ENCODE data around the gene PARP9. TPM values are rescaled to one million over a fixed set of nuclear protein-coding genes. Genes with fewer than 3 reads are reported as not detected.

PARP9 gene
- 10 to 100 TPM; 15.7 to 32.6 (median 19.2) TPM for polyA plus RNA-seq

DNA sequence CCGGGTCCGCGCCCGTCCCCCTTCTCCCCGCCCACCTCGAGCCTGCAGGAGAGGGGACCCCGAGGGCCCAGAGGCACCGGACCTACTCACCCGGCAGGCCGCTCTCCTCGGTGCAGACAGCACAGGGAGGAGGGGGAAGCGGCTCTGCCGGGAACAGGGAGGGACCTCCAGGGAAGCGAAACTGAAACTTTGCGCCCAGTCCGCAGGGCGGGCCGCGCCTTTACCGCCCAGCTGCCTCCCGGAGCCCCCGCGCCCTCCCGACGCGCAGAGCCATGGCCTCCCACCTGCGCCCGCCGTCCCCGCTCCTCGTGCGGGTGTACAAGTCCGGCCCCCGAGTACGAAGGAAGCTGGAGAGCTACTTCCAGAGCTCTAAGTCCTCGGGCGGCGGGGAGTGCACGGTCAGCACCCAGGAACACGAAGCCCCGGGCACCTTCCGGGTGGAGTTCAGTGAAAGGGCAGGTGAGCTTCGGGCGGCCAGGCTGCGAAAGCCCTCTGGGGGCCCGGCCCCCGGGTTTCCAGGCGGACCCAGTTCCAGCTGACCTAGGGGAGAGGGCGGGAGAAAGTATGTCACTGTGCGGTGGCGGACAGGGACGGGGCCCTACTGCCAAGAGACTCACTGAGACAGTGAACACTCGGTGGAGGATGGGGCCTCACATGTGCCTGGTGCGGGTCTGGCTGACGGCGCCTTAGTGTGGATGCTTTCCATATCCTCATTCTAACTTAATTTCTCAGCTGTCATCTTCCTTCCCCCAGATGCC, at the start of gene PARP9, which contains the start of gene DTX3L:
PARP9 (minus strand) TSS at position 146 of the 758 bp plus-strand sequence. CDS start 4,680 bp downstream, outside the sequence.
DTX3L (plus strand) TSS at position 184 of the 758 bp plus-strand sequence; CDS start at position 273, 89 bp downstream.
- WGBS, 3 donors: 0% methylated on average over 52 to 56 of the region's 56 CpGs
- peak within 1 kb of the TSS; percentile 80 for H3K27ac ChIP-seq (ENCODE audit: low read depth, low read length)

DNA sequence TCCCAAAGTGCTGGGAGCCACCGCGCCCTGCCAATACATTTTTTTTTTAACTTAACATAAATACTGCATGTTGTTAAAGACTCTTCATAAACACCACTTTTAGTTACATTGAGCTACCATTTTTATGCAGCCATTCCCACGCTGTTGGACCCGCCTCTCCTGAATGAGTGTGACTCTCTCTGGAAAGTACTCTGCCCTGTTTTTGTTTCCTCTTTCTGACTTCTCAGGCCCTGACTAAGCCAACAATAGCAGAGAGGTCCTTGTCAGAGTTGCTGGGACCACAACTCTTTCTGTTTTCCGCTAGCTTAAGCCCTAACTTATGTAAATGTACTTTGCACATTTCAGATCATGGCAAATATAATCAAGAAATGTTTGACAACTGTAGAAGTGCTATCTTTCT, 48.6 kb upstream of the PARP9 start:
- WGBS, 3 donors: 86 to 98% (median 95%) methylated on average over 5 of the region's 5 CpGs
- H3K27ac ChIP-seq (ENCODE audit: low read depth, low read length): no peak overlapping the region

DNA sequence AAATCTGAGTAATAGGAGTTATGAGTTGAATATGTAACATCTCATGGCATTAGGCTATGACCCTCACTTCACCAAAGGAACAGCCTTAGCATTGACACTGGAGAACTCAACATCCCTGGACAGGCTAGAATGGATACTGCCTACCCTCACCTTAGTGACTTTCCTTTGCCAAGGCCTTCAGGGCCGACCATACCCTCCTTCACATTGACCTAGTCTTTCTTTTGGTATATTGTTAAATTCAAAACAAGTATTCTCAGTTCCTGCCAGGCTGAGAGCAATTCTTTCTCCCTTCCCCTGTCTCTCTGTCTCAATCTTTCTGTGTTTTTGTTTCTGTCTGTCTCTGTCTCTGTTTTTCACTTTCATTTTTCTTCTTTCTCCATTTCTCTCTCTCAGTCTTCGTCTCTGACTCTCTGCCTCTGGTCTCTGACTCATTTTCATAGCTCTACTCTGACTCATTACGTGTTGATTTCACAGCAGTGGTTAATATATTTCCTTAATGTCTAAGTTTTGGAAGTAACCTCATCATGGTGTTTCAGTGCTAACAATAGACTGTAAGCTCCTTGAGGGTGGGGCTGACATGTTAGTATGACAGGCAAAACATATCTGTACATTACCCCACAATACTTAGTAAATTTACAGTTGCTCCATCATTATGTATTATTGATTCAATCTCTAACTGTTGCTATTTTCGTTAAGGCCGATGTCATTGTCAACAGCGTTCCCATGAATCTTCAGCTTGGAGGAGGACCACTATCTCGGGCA, 45.9 kb upstream of the PARP9 start:
- WGBS, 3 donors: 82 to 83% (median 82%) methylated on average over 7 of the region's 7 CpGs
- no peak overlapping the region for H3K27ac ChIP-seq (ENCODE audit: low read depth, low read length)

GRCh38 chr3:122608916-122609315, 44.8 kb upstream of the PARP9 start:
- 87 to 100% (median 92%) methylated on average over 1 of the region's 1 CpG for WGBS, 3 donors
- H3K27ac ChIP-seq (ENCODE audit: low read depth, low read length): no peak overlapping the region

DNA sequence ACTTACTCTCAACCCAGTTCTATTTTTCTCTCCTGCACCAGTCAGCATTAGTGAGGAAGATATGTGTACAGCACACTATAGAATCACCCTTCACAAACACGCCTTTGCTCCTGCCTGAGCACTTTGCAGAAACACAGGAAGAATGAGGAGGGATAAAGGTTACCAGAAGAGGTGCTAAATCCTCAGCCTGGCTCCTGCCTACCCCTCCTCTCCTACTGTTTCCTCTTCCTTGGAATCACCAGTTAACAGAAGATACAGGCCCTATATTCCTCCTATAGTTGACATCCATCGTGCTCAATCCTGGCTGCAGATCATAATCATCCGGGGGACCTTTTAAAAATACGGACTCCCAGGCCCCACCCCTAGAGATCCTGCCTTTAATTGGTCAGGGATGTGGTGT, 42.2 kb upstream of the PARP9 start:
- H3K27ac ChIP-seq (ENCODE audit: low read depth, low read length): no peak overlapping the region
- WGBS, 3 donors: 57 to 78% (median 63%) methylated on average over 4 of the region's 4 CpGs

DNA sequence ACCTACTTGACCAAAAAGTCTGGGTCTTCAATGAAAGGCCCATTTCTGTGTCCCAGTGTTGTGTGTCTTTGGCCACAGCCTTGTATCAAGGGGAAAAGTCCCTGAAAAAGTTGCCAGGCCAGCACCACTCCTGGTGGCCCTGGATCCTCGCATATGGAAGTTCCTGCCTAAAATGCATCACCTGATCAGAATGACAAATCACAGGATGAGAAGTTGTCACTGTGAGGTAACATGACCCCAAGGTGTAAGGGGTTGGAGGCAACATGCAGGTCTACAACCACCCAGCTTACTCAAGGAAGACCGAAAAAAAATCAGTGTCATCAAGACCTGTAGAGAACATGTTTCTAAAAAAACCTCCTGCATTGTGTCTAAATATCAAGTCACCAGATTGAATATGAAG, 39.0 kb upstream of the PARP9 start:
- WGBS, 3 donors: 85 to 88% (median 86%) methylated on average over 2 of the region's 2 CpGs
- H3K27ac ChIP-seq (ENCODE audit: low read depth, low read length): no peak overlapping the region

DNA sequence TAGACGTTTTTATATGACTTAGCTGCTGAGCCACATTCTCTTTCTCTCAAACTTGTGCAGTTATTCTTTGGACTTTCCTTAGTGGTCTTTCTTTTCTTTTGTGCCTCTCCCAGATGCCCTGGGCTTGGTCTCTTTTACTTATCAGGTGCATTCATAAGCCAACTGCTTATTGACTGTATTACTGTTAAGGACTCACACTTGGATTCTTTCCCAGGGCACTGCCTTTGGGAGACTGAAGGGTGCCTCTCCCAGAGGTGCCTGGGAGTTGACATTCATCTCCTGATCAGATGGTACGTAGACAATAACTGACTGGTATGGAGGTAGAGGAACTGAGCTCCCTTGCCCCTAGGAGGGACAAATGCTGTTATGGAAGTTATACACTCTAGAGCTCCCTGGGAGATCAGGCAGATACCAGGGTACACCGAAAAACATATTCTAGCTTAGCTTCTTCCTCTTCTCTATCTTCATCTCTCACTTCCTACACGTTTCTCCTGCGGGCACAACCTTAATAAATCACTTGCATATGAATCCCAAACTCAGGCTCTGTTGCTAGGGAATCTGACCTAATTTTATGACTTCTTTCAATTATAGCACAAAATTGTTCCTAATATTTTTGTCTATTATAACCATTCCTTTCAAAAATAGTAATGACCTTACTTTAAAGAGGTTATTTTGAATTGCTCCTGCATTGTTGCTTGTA, 38.1 kb upstream of the PARP9 start:
- WGBS, 3 donors: 56 to 64% (median 58%) methylated on average over 5 of the region's 5 CpGs
- H3K27ac ChIP-seq (ENCODE audit: low read depth, low read length): no peak overlapping the region

- 67 to 91% (median 70%) methylated on average over 4 of the region's 4 CpGs for WGBS, 3 donors
- no peak overlapping the region for H3K27ac ChIP-seq (ENCODE audit: low read depth, low read length)
Measured at GRCh38 chr3:122598556-122598955, 34.5 kb upstream of the PARP9 start.

GRCh38 chr3:122598151-122598550, 34.1 kb upstream of the PARP9 start:
- no peak overlapping the region for H3K27ac ChIP-seq (ENCODE audit: low read depth, low read length)
- 83 to 91% (median 85%) methylated on average over 3 of the region's 3 CpGs for WGBS, 3 donors

DNA sequence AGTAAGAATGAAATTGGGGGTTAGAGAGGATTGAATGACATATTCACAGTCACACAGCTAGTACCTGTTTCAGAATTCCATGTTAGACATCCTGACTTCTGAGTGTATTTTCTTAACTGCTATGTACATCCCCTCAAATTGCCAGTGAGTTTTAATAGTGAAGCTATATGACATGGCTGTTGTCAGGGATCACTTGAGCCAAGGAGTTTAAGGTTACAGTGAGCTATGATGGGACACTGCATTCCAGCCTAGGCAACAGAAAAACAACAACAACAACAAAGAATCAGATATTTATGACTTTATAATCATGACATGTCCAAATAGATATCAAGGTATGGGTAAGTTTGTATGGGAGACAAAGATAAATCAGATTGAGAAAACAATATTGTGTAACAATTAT, 29.9 kb upstream of the PARP9 start:
- no peak overlapping the region for H3K27ac ChIP-seq (ENCODE audit: low read depth, low read length)

- no peak overlapping the region for H3K27ac ChIP-seq (ENCODE audit: low read depth, low read length)
- WGBS, 3 donors: 95 to 97% (median 97%) methylated on average over 2 of the region's 2 CpGs
Measured at GRCh38 chr3:122590610-122591009, 26.5 kb upstream of the PARP9 start.

DNA sequence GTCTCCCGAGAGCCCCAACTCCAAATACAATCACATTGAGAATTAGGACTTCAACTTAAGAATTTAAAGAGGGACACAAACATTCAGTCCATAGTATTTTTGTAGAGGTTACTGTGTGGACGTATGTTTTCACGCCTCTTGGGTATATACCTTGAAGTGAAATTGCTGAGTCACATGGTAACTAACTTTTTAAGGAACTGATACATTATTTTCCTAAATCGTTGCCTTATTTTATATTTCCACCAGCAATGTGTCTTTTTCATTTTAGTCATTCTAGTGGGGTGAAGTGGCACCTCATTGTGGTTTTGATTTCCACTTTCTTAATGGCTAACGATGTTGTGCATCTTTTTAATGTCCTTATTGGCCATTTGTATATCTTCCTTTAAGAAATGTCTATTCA, 25.2 kb upstream of the PARP9 start:
- no peak overlapping the region for H3K27ac ChIP-seq (ENCODE audit: low read depth, low read length)
- 48 to 75% (median 55%) methylated on average over 5 of the region's 5 CpGs for WGBS, 3 donors

GRCh38 chr3:122587572-122587971, 23.5 kb upstream of the PARP9 start:
- H3K27ac ChIP-seq (ENCODE audit: low read depth, low read length): no peak overlapping the region
- 35 to 48% (median 48%) methylated on average over 2 of the region's 2 CpGs for whole genome bisulfite sequencing, 3 donors

DNA sequence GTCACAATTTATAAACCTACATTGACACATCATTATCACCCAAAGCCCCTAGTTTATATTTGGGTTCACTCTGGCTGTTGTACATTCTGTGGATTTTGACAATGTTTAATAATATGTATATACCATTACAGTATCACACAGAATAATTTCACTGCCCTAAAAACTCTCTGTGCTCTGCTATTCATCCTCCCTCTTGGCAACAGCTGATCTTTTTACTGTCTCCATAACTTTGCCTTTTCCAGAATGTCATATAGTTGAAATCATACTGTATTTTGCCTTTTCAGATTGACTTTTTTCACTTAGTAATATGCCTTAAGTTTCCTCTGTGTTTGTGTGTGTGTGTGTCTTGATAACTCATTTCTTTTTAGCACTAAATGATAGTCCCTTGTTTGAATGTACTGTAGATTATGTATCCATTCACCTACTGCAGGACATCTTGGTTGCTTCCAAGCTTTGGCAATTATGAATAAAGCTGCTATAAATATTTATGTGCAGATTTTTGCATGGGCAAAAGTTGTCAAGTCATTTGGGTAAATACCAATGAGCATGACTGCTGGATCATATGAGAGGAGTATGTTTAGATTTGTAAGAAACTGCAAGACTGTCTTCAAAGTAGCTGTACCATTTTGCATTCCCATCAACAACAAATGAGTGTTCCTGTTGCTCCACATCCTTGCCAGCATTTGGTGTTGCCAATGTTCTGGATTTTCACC, 22.8 kb upstream of the PARP9 start:
- no peak overlapping the region for H3K27ac ChIP-seq (ENCODE audit: low read depth, low read length)

DNA sequence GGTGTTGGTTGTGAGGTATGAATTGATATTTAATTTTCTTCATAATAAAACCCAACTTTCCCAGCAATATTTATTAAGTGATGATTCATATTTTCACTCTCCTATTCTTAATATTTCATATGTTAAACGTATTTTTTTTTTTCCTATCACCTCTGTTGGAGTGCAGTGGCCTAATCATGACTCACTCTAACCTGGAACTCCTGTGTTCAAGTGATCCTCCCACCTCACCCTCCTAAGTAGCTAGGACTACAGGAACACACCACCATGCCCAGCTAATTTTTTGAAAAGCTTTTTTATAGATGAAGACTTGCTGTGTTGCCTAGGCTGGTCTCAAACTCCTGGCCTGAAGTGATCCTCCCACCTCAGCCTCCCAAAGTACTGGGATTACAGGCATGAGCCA, 22.0 kb upstream of the PARP9 start:
- H3K27ac ChIP-seq (ENCODE audit: low read depth, low read length): no peak overlapping the region
- 44 to 67% (median 65%) methylated on average over 1 of the region's 1 CpG for WGBS, 3 donors

DNA sequence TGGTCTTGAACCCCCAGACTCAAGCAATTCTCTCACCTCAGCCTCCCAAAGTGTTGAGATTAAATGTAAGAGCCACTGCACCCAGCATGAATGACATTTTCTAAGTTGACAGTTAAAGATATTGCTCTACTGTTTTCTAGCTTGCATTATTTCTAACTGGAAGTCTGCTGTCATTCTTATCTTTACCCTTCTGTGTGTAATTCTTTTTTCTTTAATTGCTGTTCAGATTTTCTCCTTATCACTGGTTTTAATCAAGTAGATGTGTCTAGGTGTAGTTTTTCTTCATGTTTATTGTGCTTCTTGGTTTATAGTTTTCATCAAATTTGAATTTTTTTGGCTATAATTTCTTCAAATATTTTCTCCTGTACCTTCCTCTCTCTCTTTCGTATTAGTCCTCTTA, 18.3 kb upstream of the PARP9 start:
- 89 to 96% (median 94%) methylated on average over 1 of the region's 1 CpG for WGBS, 3 donors
- H3K27ac ChIP-seq (ENCODE audit: low read depth, low read length): no peak overlapping the region

DNA sequence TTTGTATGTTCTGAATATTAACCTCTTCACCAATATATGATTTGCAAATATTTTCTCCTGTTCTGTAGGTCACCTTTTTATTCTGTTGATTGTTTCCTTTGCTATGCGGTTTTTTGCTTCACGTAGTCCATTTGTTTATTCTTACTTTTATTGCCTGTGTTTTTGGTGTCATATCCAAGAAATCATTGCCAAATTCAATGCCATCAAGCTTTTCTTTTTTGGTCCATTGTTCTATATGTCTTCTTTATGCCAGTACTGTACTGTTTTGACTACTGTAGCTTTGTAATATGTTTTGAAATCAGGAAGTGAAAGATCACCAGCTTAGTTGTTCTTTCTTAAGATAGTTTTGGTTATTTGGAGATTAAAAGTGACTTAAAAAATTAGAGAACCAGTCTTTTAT, 17.5 kb upstream of the PARP9 start:
- WGBS, 3 donors: 93 to 99% (median 96%) methylated on average over 2 of the region's 2 CpGs
- H3K27ac ChIP-seq (ENCODE audit: low read depth, low read length): no peak overlapping the region

DNA sequence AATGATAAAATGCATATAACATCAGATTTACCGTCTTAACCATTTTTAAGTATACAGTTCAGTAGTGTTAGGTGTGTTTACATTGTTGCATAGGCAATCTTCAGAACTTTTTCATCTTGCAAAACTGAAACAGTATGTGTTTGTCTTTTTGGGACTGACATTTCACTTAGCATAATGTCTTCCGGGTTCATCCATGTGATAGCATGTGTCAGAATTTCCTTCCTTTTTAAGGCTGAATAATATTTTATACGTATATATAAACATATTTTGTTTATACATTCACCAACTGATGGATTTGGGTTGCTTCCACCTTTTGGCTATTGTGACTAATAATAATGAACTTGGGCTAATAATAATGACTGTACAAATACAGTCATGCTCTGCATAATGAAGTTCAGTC, 16.4 kb upstream of the PARP9 start:
- 60 to 83% (median 68%) methylated on average over 3 of the region's 3 CpGs for WGBS, 3 donors
- H3K27ac ChIP-seq (ENCODE audit: low read depth, low read length): no peak overlapping the region
